CD14-positive monocyte (primary cell): Measurements from ENCODE around the gene PSG3. TPM values are rescaled to one million over a fixed set of nuclear protein-coding genes. Genes with fewer than 3 reads are reported as not detected.

Experiments
- polyA plus RNA-seq, 3 donors: library from polyadenylated mRNA; depleted of rRNA in 1 of 3; unstranded in 2 of 3; stranded (reverse) in 1 of 3; fragments of 300-500 nt in 2 of 3; fragments of >200 nt in 1 of 3; fragmentation: Illumina TruSeq in 2 of 3; gene quantifications; 1 replicate in 2 of 3; 2 replicates in 1 of 3; pipeline ENCODE4 v1.2.3, GENCODE V29; 2012 to 2021

PSG3 gene
- polyA plus RNA-seq, 3 donors: not detected

Other genes with a start within 250 kb of the PSG3 start
- under 1 TPM; 0.09 to 0.40 (median 0.22) TPM for gene CEACAM1, start 212.0 kb downstream of the PSG3 start, polyA plus RNA-seq
- not detected for gene CEACAM8, start 145.6 kb downstream of the PSG3 start, polyA plus RNA-seq
- not detected for gene PSG8, start 25.2 kb upstream of the PSG3 start, polyA plus RNA-seq
- not detected for gene PSG1, start 139.2 kb upstream of the PSG3 start, polyA plus RNA-seq
- not detected for gene PSG6, start 177.4 kb upstream of the PSG3 start, polyA plus RNA-seq
- not detected for gene PSG7, start 196.7 kb upstream of the PSG3 start, polyA plus RNA-seq